CD4-positive, alpha-beta T cell treated with Interleukin-10 for 1 hour (primary cell): ENCODE results near the gene MICAL3.

Source experiments
- DNase-seq: peaks from one replicate; pipeline ENCODE4 v3.0.0-alpha.2; 2020

MICAL3 gene

DNA sequence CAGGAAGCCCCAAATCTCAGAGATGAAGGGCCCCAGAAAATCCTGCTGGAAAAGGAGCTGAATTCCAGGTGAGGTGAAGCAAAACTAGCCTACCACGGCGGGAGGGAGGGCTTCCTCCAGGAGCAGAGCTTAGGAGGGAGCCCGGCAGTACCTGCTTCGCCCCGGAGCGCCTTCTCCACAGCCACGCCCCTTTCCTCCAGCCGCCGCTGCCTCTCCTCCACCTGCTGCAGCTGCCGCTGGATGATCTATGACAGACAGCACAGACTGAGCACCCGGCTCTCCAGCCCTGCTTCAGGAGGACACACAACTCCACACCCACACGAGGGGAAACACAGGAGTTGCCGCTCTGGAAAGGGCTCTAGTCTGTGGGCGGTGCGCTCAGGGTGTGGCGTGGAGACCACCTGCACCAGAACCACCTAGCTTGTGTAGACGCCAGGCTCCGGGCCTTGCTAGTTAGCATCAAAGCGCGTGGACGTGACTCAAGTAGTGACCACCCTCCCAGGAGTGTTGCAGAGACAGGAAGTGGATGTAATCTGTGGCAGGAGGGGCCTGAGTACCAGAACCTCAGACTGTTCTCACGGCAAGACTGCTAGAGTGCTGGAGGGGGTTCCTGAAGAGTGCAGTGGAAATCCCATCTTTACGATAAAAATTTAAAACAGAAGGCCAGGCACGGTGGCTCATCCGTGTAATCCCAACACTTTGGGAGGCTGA, 215.5 kb downstream of the MICAL3 start:
- DNase-seq, result no peak

- no peak for DNase-seq
Measured at GRCh38 chr22:17807578-17808410, 216.6 kb downstream of the MICAL3 start.

GRCh38 chr22:17807086-17807485, 217.3 kb downstream of the MICAL3 start:
- no peak for DNase-seq

- no peak for DNase-seq
Measured at GRCh38 chr22:17806437-17806836, 217.9 kb downstream of the MICAL3 start.

- no peak for DNase-seq
Measured at GRCh38 chr22:17804331-17805080, 219.9 kb downstream of the MICAL3 start.

GRCh38 chr22:17803609-17804270, 220.6 kb downstream of the MICAL3 start:
- DNase-seq, result no peak

GRCh38 chr22:17802822-17803221, 221.5 kb downstream of the MICAL3 start:
- DNase-seq, result no peak

GRCh38 chr22:17802411-17802810, 221.9 kb downstream of the MICAL3 start:
- no peak for DNase-seq

DNA sequence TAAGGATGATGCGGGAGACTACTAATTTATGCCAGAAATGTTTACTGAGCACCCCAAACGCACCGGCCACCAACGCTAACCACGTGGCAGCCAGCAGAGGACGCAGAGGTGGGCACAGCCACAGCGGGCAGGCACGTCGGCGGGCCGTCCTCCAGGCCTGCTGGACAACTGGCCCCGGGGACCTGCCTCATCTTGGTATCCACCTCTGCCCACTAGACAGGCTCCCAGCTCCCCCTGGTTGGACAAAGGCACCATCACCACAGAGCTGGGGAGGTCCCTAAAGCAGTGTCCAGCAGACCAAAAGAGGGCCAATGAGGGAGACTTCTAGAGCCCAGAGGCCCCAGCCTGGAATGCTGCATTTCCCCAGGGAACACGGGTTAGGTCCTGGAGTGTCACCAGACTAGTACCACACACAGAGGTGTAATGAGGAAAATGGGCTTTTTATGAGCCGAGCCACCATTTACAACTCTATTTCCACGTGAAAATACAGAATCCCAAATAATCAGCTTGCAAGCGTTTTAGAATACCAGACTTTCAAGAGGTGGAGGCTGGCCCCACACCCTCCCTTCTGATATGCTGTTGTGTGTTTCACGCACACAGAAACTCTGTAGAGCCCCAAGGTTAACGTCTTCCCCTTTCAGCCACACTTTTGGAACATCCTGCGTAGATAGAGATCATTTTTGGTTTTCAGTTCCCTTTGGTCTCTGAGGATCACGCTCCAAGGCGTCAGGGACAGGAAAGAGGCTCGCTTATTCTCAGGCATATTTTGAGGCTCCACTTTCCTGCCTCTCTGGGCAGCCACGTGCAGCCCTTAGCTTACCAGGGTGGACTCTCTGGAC, 226.4 kb downstream of the MICAL3 start:
- no peak for DNase-seq

DNA sequence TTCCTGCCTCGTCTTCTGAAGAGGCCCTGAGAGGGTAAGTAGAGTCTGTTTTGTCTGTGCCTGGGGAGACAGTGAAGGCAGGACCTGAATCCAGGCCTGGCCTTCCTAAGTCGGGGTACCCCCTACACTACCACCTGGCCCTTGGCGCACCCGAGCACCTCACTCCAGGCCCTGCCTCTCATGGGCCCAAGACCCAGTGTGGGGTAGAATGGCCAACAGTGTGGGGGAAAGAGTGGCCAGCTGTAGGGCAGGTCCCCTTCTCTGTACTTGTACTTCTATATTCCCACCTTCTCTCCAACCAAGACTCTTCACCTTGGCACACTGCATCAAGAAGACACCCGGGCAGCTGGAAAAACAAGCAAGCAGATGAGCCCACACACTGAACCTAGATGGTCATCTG, 227.7 kb downstream of the MICAL3 start:
- DNase-seq, result no peak

GRCh38 chr22:17795661-17796548, 228.5 kb downstream of the MICAL3 start:
- DNase-seq, result no peak

- no peak for DNase-seq
Measured at GRCh38 chr22:17794726-17795542, 229.4 kb downstream of the MICAL3 start.

- no peak for DNase-seq
Measured at GRCh38 chr22:17792854-17793434, 231.4 kb downstream of the MICAL3 start.

DNA sequence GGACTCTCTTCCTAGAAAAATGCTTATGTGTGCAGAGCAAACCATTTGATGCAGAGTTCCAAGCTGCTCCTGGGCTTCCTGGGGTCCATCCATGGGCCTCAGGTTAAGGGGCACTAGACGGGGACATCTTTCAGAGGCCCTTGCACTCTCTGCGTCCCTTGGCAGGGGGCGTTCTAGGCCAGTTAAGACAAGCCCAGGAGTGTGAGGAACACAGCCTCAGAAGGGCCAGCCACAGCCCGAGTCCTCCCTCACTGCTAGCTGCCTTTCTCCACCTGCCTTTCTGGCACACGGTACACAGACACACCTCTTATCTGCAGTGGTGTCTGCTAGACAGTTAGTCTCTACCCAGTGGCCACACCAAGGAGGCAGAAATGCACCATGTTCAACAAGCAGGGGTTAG, 232.1 kb downstream of the MICAL3 start:
- DNase-seq, result no peak

- DNase-seq, result no peak
Measured at GRCh38 chr22:17791196-17791595, 233.2 kb downstream of the MICAL3 start.

- DNase-seq, result no peak
Measured at GRCh38 chr22:17789379-17790200, 234.8 kb downstream of the MICAL3 start.

DNA sequence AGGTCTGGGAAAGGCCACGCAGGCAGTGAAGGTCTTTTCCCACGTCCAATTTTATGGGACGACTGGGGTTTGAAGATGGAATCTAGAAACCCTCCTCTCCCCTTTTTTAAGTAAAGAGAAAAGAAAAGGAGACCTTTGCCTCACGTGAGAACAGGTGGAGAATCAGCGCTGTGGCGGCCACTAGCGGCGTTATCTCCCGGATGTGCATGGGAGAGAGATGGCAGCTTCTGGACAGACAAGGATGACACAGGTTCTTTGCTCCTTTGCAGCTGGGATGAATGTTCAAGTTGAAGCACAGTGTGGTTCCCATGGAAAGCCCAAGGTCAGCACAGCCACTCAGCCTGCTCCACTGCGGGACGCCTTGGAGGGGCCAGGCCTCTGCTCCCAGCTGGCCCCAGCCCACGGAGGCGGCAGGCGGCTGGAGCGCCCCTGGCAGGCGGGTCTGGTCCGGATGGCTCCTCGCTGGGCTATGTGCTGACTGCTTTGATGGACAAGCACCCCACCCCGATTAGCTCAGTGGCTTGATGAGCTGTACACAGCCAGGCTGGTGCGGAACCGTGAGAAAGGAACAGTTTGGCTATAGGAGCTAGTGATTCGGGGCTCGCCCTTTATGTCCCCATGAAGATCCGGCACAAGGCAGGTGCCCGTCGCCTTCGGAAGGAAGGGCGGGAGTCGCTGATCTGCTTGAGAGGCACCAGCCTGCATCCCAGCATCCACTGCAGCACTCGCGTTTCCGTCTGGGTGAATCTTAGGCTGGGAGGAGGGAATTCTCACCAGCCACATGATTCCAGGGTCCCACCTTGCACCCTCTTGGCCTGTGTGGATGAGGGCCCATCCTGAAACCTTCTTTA, 235.6 kb downstream of the MICAL3 start:
- DNase-seq, result no peak
